ENCODE measurements around the gene FBP1.
"Not testable (repeated sequence)": the region's sequence is repeated elsewhere in the genome, so short reads cannot be mapped to it uniquely, and the experiment has no call there.

FBP1 gene

GRCh38 chr9:94602666-94603065 lies 36.7 kb downstream of the FBP1 start:
- TF ChIP-seq, protein P1, sequence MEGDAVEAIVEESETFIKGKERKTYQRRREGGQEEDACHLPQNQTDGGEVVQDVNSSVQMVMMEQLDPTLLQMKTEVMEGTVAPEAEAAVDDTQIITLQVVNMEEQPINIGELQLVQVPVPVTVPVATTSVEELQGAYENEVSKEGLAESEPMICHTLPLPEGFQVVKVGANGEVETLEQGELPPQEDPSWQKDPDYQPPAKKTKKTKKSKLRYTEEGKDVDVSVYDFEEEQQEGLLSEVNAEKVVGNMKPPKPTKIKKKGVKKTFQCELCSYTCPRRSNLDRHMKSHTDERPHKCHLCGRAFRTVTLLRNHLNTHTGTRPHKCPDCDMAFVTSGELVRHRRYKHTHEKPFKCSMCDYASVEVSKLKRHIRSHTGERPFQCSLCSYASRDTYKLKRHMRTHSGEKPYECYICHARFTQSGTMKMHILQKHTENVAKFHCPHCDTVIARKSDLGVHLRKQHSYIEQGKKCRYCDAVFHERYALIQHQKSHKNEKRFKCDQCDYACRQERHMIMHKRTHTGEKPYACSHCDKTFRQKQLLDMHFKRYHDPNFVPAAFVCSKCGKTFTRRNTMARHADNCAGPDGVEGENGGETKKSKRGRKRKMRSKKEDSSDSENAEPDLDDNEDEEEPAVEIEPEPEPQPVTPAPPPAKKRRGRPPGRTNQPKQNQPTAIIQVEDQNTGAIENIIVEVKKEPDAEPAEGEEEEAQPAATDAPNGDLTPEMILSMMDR (IDR thresholded peaks at IDR 0.05): no peak
- TF ChIP-seq ZFX (IDR thresholded peaks at IDR 0.05; ENCODE audit: borderline replicate concordance): no peak
- no peak overlapping the region for H3K27ac ChIP-seq

- TF ChIP-seq, protein P1 (IDR thresholded peaks at IDR 0.05): no peak
- H3K27ac ChIP-seq: no peak overlapping the region
Measured at GRCh38 chr9:94600715-94601114, 38.6 kb downstream of the FBP1 start.

- TF ChIP-seq, protein P1 (IDR thresholded peaks at IDR 0.05): no peak
- TF ChIP-seq ZFX (IDR thresholded peaks at IDR 0.05; ENCODE audit: borderline replicate concordance): no peak
- no peak overlapping the region for H3K27ac ChIP-seq
Measured at GRCh38 chr9:94600258-94600657, 39.1 kb downstream of the FBP1 start.

DNA sequence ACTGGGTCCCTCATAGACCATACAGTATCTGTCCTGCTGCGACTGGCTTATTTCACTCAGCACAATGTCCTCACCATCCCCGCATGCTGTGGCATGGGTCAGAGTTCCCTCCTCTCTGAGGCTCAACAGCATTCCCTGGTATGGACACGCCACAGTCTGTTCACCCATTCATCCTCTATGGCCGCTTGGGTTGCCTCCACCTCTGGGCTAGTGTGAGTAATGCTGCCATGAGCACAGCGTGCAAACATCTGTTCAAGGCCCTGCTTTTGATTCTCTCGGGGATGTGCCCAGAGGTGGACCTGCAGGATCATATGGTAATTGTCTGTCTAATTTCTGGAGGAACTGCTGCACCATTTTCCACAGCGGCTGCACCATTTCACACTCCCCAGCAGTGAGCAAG lies 40.2 kb downstream of the FBP1 start:
- TF ChIP-seq, protein P1 (IDR thresholded peaks at IDR 0.05): no peak
- H3K27ac ChIP-seq: no peak overlapping the region

DNA sequence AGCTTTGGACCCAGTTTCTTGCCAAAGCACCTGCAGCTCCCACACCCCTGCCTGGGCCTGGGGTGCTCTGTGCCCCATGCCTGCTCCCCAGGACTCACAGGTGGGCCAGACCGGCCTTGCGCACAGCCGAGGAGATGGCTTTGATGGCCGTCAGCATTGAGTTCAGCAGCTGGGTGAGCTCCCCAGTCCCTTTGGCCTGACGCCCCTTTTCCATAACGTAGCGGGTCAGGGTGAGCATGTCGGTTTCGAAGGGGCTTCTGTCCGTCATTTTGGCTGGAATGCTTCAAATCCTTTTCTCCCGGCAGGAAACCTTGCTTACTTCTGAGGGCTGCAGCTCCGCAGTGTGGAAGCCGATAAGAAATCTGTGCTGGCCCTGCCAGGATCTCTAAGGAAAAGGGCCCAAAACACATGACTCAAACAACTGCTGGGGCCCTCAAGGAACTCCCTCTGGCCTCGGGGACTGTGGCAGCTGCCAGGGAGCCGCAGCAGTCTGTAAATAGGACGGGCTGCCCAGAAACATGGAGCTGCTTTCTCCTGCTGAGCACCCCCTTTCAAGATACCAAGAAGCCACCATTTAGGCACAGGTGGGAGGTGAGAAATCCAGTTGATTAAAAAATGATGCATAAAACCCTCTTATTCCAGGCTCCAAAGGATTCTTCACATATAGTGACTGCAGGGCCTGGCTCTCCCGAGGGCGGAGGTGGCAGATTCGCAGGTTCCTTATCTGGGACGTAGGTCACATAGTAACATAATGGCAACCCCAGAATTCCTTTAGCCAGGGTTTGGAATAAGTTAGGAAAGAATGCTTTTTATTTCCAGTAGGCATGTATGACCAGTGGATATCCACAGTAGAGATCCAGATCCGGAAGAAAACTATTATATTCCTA lies 45.6 kb downstream of the FBP1 start, which contains the start of gene FBP2:
Gene FBP2, minus strand, starts transcription at position 366 of the 887 bp plus-strand sequence. Its CDS starts 98 bp downstream, at position 268.
- TF ChIP-seq, protein P1 (IDR thresholded peaks at IDR 0.05): no peak
- no peak for TF ChIP-seq ZFX (IDR thresholded peaks at IDR 0.05; ENCODE audit: borderline replicate concordance)
- no peak within 1 kb of the TSS for H3K27ac ChIP-seq

GRCh38 chr9:94592683-94593082 lies 46.6 kb downstream of the FBP1 start:
- H3K27ac ChIP-seq: not testable (repeated sequence)

DNA sequence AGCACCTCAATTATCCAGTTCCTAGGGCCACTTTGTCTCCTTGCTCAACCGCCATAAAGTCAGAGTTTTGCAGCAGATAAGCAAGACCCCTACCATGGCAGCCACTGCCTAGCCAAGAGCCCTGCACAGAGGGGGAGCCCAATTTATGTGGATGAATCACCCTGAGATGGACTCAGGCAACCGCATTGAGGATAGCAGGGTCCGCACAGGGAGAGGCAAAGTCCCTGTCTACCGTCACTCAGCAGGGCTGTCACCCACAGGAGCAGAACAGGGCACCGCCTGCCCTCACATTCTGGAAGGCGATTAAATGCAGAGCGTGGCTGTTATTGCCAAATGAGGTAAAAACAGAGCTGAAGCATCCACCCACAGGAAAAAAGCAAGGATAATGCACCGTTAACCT lies 47.4 kb downstream of the FBP1 start:
- TF ChIP-seq, protein P1 (IDR thresholded peaks at IDR 0.05): no peak
- TF ChIP-seq ZFX (IDR thresholded peaks at IDR 0.05; ENCODE audit: borderline replicate concordance): no peak
- H3K27ac ChIP-seq: no peak overlapping the region

DNA sequence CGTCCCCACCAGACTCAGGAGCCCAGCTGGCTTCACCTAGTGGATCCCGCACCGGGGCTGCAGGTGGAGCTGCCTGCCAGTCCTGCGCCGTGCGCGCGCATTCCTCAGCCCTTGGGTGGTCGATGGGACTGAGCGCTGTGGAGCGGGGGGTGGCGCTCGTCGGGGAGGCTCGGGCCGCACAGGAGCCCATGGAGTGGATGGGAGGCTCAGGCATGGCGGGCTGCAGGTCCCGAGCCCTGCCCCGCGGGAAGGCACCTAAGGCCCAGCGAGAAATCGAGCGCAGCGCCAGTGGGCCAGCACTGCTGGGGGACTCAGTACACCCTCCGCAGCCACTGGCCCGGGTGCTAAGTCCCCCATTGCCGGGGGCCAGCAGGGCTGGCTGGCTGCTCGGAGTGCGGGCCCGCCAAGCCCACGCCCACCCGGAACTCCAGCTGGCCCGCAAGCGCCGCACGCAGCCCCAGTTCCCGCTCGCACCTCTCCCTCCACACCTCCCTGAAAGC lies 48.2 kb downstream of the FBP1 start:
- H3K27ac ChIP-seq: not testable (repeated sequence)

All from 22Rv1 (cell line).